Esophagus muscularis mucosa (tissue), 4 donors: ENCODE data around the gene TERT. TPM values are rescaled to one million over a fixed set of nuclear protein-coding genes. Genes with fewer than 3 reads are reported as not detected.

ENCODE experiments used
- DNase-seq: peaks from one replicate; pipeline ENCODE4 v3.0.0-alpha.2; 2017; ENCODE audit errors: extremely low spot score
- H3K27ac ChIP-seq, 4 donors: fragments of 200-600 bp; sonication (generic); replicated peaks in 1 of 4; 1 replicate in 3 of 4; 2 replicates in 1 of 4; pipeline ENCODE4 v1.5.1; 2016 to 2019; ENCODE audit warnings: mild to moderate bottlenecking in 1 of 4
- H3K27me3 ChIP-seq, 4 donors: fragments of 200-600 bp; sonication (generic); one replicate each; pipeline versions ENCODE4 v1.5.1 to v1.6.0; 2016 to 2019
- H3K36me3 ChIP-seq, 4 donors: fragments of 200-600 bp; sonication (generic); one replicate each; pipeline ENCODE4 v1.5.1; 2016 to 2019
- H3K4me1 ChIP-seq, 4 donors: fragments of 200-600 bp; sonication (generic); one replicate each; pipeline ENCODE4 v1.5.1; 2016 to 2019
- H3K4me3 ChIP-seq, 4 donors: fragments of 200-600 bp; sonication (generic); 1 replicate in 2 of 4; 2 replicates in 2 of 4; pipeline ENCODE4 v1.5.1; 2016 to 2019; ENCODE audit warnings: mild to moderate bottlenecking in 4 of 4, moderate library complexity in 1 of 4
- H3K9me3 ChIP-seq, 4 donors: fragments of 200-600 bp; sonication (generic); 1 replicate in 3 of 4; 2 replicates in 1 of 4; pipeline ENCODE4 v1.5.1; 2016 to 2019
- CTCF ChIP-seq, 3 experiments: fragments of 200-600 bp in 2 of 3; fragments of 450-650 bp in 1 of 3; sonication (generic) in 2 of 3; IDR thresholded peaks; one replicate each; pipeline ENCODE4 v1.5.1; 2017 to 2019; ENCODE audit warnings: antibody characterized with exemption in 3 of 3, mild to moderate bottlenecking in 2 of 3, moderate library complexity in 1 of 3
- EP300 ChIP-seq: sonication (generic); formaldehyde crosslinking; IDR thresholded peaks from one replicate; pipeline ENCODE4 v1.6.1; 2017; ENCODE audit warnings: antibody characterized with exemption
- POLR2A ChIP-seq: fragments of 450-650 bp; IDR thresholded peaks from one replicate; pipeline ENCODE4 v1.6.1; 2017; ENCODE audit warnings: antibody characterized with exemption, moderate library complexity, mild to moderate bottlenecking, low read depth
- POLR2AphosphoS5 ChIP-seq, 2 donors: sonication (generic); formaldehyde crosslinking; IDR thresholded peaks; one replicate each; pipeline ENCODE4 v1.6.1; 2017; ENCODE audit warnings: antibody characterized with exemption in 2 of 2
- WGBS: methylation state at CpG from one replicate; pipeline ENCODE4 v1.1.5; 2018; 5-methylcytosine and 5-hydroxymethylcytosine counted together
- intact Hi-C: fragments of 100-400 bp; cut with DNase I; formaldehyde crosslinking; loops from one replicate; pipeline ENCODE4 v1.15.1; 2023
- total RNA-seq, 4 donors: library from RNA; depleted of rRNA; stranded (reverse); fragments of >200 nt; gene quantifications; one replicate each; pipeline versions ENCODE4 v1.1.0 to v1.2.1, GENCODE V29; 2016

The TERT gene
- total RNA-seq, 4 donors from 2014 or later = not detected

- no peak for TF ChIP-seq CTCF (IDR thresholded peaks at IDR 0.05)
- no peak for TF ChIP-seq POLR2AphosphoS5 (IDR thresholded peaks at IDR 0.05)
- TF ChIP-seq POLR2A = no peak
- no peak for TF ChIP-seq EP300
- intact Hi-C loops = no loop called here
- H3K27ac ChIP-seq = no peak overlapping the region
- DNase-seq = no peak
- 86% methylated on average over 24 of the region's 40 CpGs for WGBS
- no peaks in the 10 kb centered on the region for H3K4me1 ChIP-seq
- peaks cover 0 to 35% (median 20%) of the 10 kb centered on the region in 4 donors for H3K9me3 ChIP-seq
- H3K4me3 ChIP-seq = no peak overlapping the region
- no peaks in the 10 kb centered on the region for H3K36me3 ChIP-seq
- H3K27me3 ChIP-seq = peaks cover 0 to 8% (median 0%) of the 10 kb centered on the region in 4 donors
Measured at GRCh38 chr5:1265461-1266455, 29.1 kb downstream of the TERT start.

GRCh38 chr5:1265026-1265425 lies 29.8 kb downstream of the TERT start:
- H3K4me3 ChIP-seq = no peak overlapping the region
- H3K27ac ChIP-seq = no peak overlapping the region
- intact Hi-C loops = no loop called here
- no peaks in the 10 kb centered on the region for H3K36me3 ChIP-seq
- H3K27me3 ChIP-seq = peaks cover 0 to 8% (median 0%) of the 10 kb centered on the region in 4 donors
- H3K9me3 ChIP-seq = peaks cover 0 to 40% (median 20%) of the 10 kb centered on the region in 4 donors
- WGBS = 83% methylated on average over 14 of the region's 15 CpGs
- TF ChIP-seq POLR2AphosphoS5 (IDR thresholded peaks at IDR 0.05) (no peak), POLR2A (no peak), CTCF (IDR thresholded peaks at IDR 0.05) (no peak), EP300 (no peak)
- H3K4me1 ChIP-seq = no peaks in the 10 kb centered on the region
- no peak for DNase-seq

- no peaks in the 10 kb centered on the region for H3K36me3 ChIP-seq
- no peak overlapping the region for H3K4me3 ChIP-seq
- 97% methylated on average over 11 of the region's 18 CpGs for WGBS
- intact Hi-C loops = no loop called here
- no peak for DNase-seq
- no peak overlapping the region for H3K27ac ChIP-seq
- H3K27me3 ChIP-seq = peaks cover 0 to 8% (median 0%) of the 10 kb centered on the region in 4 donors
- peaks cover 0 to 40% (median 20%) of the 10 kb centered on the region in 4 donors for H3K9me3 ChIP-seq
- no peaks in the 10 kb centered on the region for H3K4me1 ChIP-seq
- TF ChIP-seq POLR2AphosphoS5 (IDR thresholded peaks at IDR 0.05) (no peak), CTCF (IDR thresholded peaks at IDR 0.05) (no peak), EP300 (no peak), POLR2A (no peak)
Measured at GRCh38 chr5:1264211-1264610, 30.7 kb downstream of the TERT start.

GRCh38 chr5:1262381-1262780 lies 32.5 kb downstream of the TERT start:
- Histone ChIP-seq H3K27me3 (peaks cover 0 to 18% (median 0%) of the 10 kb centered on the region in 4 donors), H3K27ac (no peak overlapping the region), H3K36me3 (no peaks in the 10 kb centered on the region), H3K4me1 (no peaks in the 10 kb centered on the region), H3K9me3 (peaks cover 0 to 40% (median 20%) of the 10 kb centered on the region in 4 donors), H3K4me3 (no peak overlapping the region)
- TF ChIP-seq CTCF (IDR thresholded peaks at IDR 0.05) (no peak), POLR2AphosphoS5 (IDR thresholded peaks at IDR 0.05) (no peak), EP300 (no peak), POLR2A (no peak)
- WGBS = 100% methylated on average over 1 of the region's 1 CpG
- intact Hi-C loops = no loop called here
- DNase-seq = no peak
